Trophoblast cell (in vitro differentiated cells and primary cell): ENCODE measurements around the gene REC8.
A peak's percentile ranks its signal among the peaks of the same experiment; 100 is the strongest.
"Not testable (repeated sequence)": the region's sequence is repeated elsewhere in the genome, so short reads cannot be mapped to it uniquely, and the experiment has no call there.

Experiments
- DNase-seq, 2 donors: peaks; one replicate each; pipeline ENCODE4 v3.0.0-alpha.2; 2016
- H2AFZ ChIP-seq: 2 replicates; pipeline ENCODE4 v1.6.1; 2013; ENCODE audit warnings: low read length, moderate library complexity, mild to moderate bottlenecking; ENCODE audit not compliant: insufficient read depth, poor library complexity
- H2AK5ac ChIP-seq: 2 replicates; pipeline ENCODE4 v1.6.1; 2013; ENCODE audit warnings: mild to moderate bottlenecking, low read length
- H2BK120ac ChIP-seq: 2 replicates; pipeline ENCODE4 v1.6.1; 2013; ENCODE audit warnings: low read length, mild to moderate bottlenecking, moderate library complexity; ENCODE audit not compliant: insufficient read depth, poor library complexity
- H2BK12ac ChIP-seq: 2 replicates; pipeline ENCODE4 v1.6.1; 2013; ENCODE audit warnings: mild to moderate bottlenecking, low read length, moderate library complexity
- H2BK5ac ChIP-seq: 2 replicates; pipeline ENCODE4 v1.6.1; 2013; ENCODE audit warnings: low read length, low read depth, moderate library complexity, mild to moderate bottlenecking; ENCODE audit not compliant: poor library complexity
- H3K14ac ChIP-seq: 2 replicates; pipeline ENCODE4 v1.6.1; 2013; ENCODE audit warnings: mild to moderate bottlenecking, low read length
- H3K18ac ChIP-seq: 2 replicates; pipeline ENCODE4 v1.6.1; 2013; ENCODE audit warnings: mild to moderate bottlenecking, low read length
- H3K23ac ChIP-seq: 2 replicates; pipeline ENCODE4 v1.6.1; 2013; ENCODE audit warnings: low read length
- H3K27ac ChIP-seq: 2 replicates; pipeline ENCODE4 v1.5.1; 2013; ENCODE audit warnings: low read depth, mild to moderate bottlenecking, inconsistent platforms, low read length, moderate library complexity
- H3K27me3 ChIP-seq: 2 replicates; pipeline ENCODE4 v1.6.1; 2013; ENCODE audit warnings: inconsistent platforms, mild to moderate bottlenecking, low read length, moderate library complexity; ENCODE audit not compliant: insufficient read depth
- H3K36me3 ChIP-seq, 2 experiments: 1 replicate in 1 of 2; 2 replicates in 1 of 2; pipeline ENCODE4 v1.6.1; 2013; ENCODE audit warnings: low read length in 2 of 2, mild to moderate bottlenecking in 2 of 2, moderate library complexity in 1 of 2; ENCODE audit not compliant: insufficient read depth in 2 of 2, control insufficient read depth in 1 of 2
- H3K4ac ChIP-seq: 2 replicates; pipeline ENCODE4 v1.6.1; 2013; ENCODE audit warnings: low read depth, mild to moderate bottlenecking, low read length, moderate library complexity
- H3K4me1 ChIP-seq, 2 experiments: 1 replicate in 1 of 2; 2 replicates in 1 of 2; pipeline ENCODE4 v1.6.1; 2013; ENCODE audit warnings: low read length in 2 of 2, mild to moderate bottlenecking in 2 of 2, moderate library complexity in 1 of 2; ENCODE audit not compliant: insufficient read depth in 2 of 2, control insufficient read depth in 1 of 2
- H3K4me2 ChIP-seq: 2 replicates; pipeline ENCODE4 v1.6.1; 2013; ENCODE audit warnings: inconsistent platforms, mild to moderate bottlenecking, low read length, moderate library complexity
- H3K4me3 ChIP-seq: 2 replicates; pipeline ENCODE4 v1.5.1; 2013; ENCODE audit warnings: mild to moderate bottlenecking, low read depth, low read length, inconsistent platforms
- H3K79me1 ChIP-seq: one replicate; pipeline ENCODE4 v1.6.1; 2013; ENCODE audit warnings: low read length
- H3K79me2 ChIP-seq: 2 replicates; pipeline ENCODE4 v1.6.1; 2013; ENCODE audit warnings: low read length, mild to moderate bottlenecking; ENCODE audit not compliant: control insufficient read depth, insufficient read depth, poor library complexity
- H3K9ac ChIP-seq: 2 replicates; pipeline ENCODE4 v1.6.1; 2013; ENCODE audit warnings: mild to moderate bottlenecking, low read length
- H3K9me3 ChIP-seq: 2 replicates; pipeline ENCODE4 v1.6.1; 2013; ENCODE audit warnings: low read depth, mild to moderate bottlenecking, control low read depth, inconsistent platforms, low read length; ENCODE audit not compliant: insufficient read depth
- H4K12ac ChIP-seq: 2 replicates; pipeline ENCODE4 v1.6.1; 2013; ENCODE audit warnings: low read depth, mild to moderate bottlenecking, low read length, moderate library complexity
- H4K8ac ChIP-seq: 2 replicates; pipeline ENCODE4 v1.6.1; 2013; ENCODE audit warnings: low read depth, mild to moderate bottlenecking, low read length, moderate library complexity
- H4K91ac ChIP-seq: one replicate; pipeline ENCODE4 v1.6.1; 2013; ENCODE audit warnings: low read depth, mild to moderate bottlenecking, low read length, moderate library complexity
- WGBS: extraction: QIAGEN DNeasy Blood & Tissue Kit; methylation state at CpG from one replicate; pipeline ENCODE4 v1.1.7; 2013; ENCODE audit warnings: missing lambda C conversion rate; ENCODE audit not compliant: insufficient read length, insufficient coverage; ENCODE audit errors: extremely low coverage; 5-methylcytosine and 5-hydroxymethylcytosine counted together

Gene REC8

GRCh38 chr14:24219521-24219920 lies 47.6 kb downstream of the REC8 start:
- no peak overlapping the region for H3K9ac ChIP-seq
- H4K8ac ChIP-seq: no peak overlapping the region
- no peak overlapping the region for H2BK12ac ChIP-seq
- no peak overlapping the region for H2AK5ac ChIP-seq
- peaks cover 8 to 9% of the 10 kb centered on the region in 2 experiments for H3K36me3 ChIP-seq
- H3K4me3 ChIP-seq: no peak overlapping the region
- no peaks in the 10 kb centered on the region for H3K9me3 ChIP-seq
- no peak overlapping the region for H3K4ac ChIP-seq
- no peak overlapping the region for H2BK120ac ChIP-seq
- no peaks in the 10 kb centered on the region for H3K27me3 ChIP-seq
- no peak overlapping the region for H2BK5ac ChIP-seq
- WGBS: no CpG with 5 or more reads among the region's 3 CpGs
- H4K91ac ChIP-seq: no peak overlapping the region
- H3K4me1 ChIP-seq: no peaks in the 10 kb centered on the region
- no peak for DNase-seq
- H3K79me2 ChIP-seq: peaks cover 5% of the 10 kb centered on the region
- H3K14ac ChIP-seq: no peak overlapping the region
- H4K12ac ChIP-seq: no peak overlapping the region
- H3K27ac ChIP-seq: no peak overlapping the region
- no peak overlapping the region for H2AFZ ChIP-seq
- no peak overlapping the region for H3K23ac ChIP-seq
- peaks cover 3% of the 10 kb centered on the region for H3K79me1 ChIP-seq
- no peak overlapping the region for H3K4me2 ChIP-seq
- no peak overlapping the region for H3K18ac ChIP-seq

- not testable (repeated sequence) for H3K9ac ChIP-seq, H4K91ac ChIP-seq, H3K4me1 ChIP-seq, DNase-seq, H2BK120ac ChIP-seq, H3K9me3 ChIP-seq, H2BK12ac ChIP-seq, H3K27me3 ChIP-seq, H2AK5ac ChIP-seq, H4K12ac ChIP-seq, H2AFZ ChIP-seq, H4K8ac ChIP-seq, H3K79me1 ChIP-seq, H3K4me3 ChIP-seq, H2BK5ac ChIP-seq, H3K27ac ChIP-seq, H3K18ac ChIP-seq, H3K23ac ChIP-seq, H3K14ac ChIP-seq, H3K79me2 ChIP-seq, H3K4me2 ChIP-seq
- WGBS: no CpG with 5 or more reads among the region's 4 CpGs
- peaks cover 7 to 13% of the 10 kb centered on the region in 2 experiments for H3K36me3 ChIP-seq
- peak overlapping the region; percentile 89 for H3K4ac ChIP-seq
Measured at GRCh38 chr14:24222987-24223386, 51.1 kb downstream of the REC8 start.

- WGBS: no CpG with 5 or more reads among the region's 7 CpGs
Measured at GRCh38 chr14:24224618-24225071, 52.8 kb downstream of the REC8 start.

GRCh38 chr14:24226473-24226872 lies 54.6 kb downstream of the REC8 start:
- H3K27ac ChIP-seq: no peak overlapping the region
- H4K12ac ChIP-seq: no peak overlapping the region
- no peak overlapping the region for H3K14ac ChIP-seq
- H2AFZ ChIP-seq: no peak overlapping the region
- H3K9me3 ChIP-seq: no peaks in the 10 kb centered on the region
- no peak overlapping the region for H2AK5ac ChIP-seq
- no peaks in the 10 kb centered on the region for H3K27me3 ChIP-seq
- no peak overlapping the region for H3K18ac ChIP-seq
- peaks cover 12 to 14% of the 10 kb centered on the region in 2 experiments for H3K36me3 ChIP-seq
- H3K4me2 ChIP-seq: no peak overlapping the region
- peaks cover under 1% of the 10 kb centered on the region for H3K79me1 ChIP-seq
- H3K79me2 ChIP-seq: peaks cover 6% of the 10 kb centered on the region
- peaks cover 2 to 3% of the 10 kb centered on the region in 2 experiments for H3K4me1 ChIP-seq
- no peak for DNase-seq
- no peak overlapping the region for H3K23ac ChIP-seq
- no peak overlapping the region for H2BK120ac ChIP-seq
- H2BK12ac ChIP-seq: no peak overlapping the region
- no CpG with 5 or more reads among the region's 1 CpG for WGBS
- no peak overlapping the region for H3K9ac ChIP-seq
- no peak overlapping the region for H3K4me3 ChIP-seq
- H4K8ac ChIP-seq: no peak overlapping the region
- H3K4ac ChIP-seq: no peak overlapping the region
- H4K91ac ChIP-seq: no peak overlapping the region
- H2BK5ac ChIP-seq: no peak overlapping the region

More at GRCh38 chr14:24224618-24225071, 52.8 kb downstream of the REC8 start:
- no peak overlapping the region for H4K91ac ChIP-seq
- H4K8ac ChIP-seq: no peak overlapping the region
- H2AFZ ChIP-seq: no peak overlapping the region
- H3K4me2 ChIP-seq: no peak overlapping the region
- no peak overlapping the region for H3K23ac ChIP-seq
- no peak overlapping the region for H3K27ac ChIP-seq
- H3K4ac ChIP-seq: peak overlapping the region; percentile 62
- no peak overlapping the region for H2AK5ac ChIP-seq
- H2BK12ac ChIP-seq: no peak overlapping the region
- no peak overlapping the region for H3K9ac ChIP-seq
- no peak overlapping the region for H3K14ac ChIP-seq
- H4K12ac ChIP-seq: no peak overlapping the region
- no peak overlapping the region for H2BK120ac ChIP-seq
- no peak overlapping the region for H3K18ac ChIP-seq
- no peak for DNase-seq
- H3K9me3 ChIP-seq: no peaks in the 10 kb centered on the region
- no peaks in the 10 kb centered on the region for H3K79me1 ChIP-seq
- H3K36me3 ChIP-seq: peaks cover 10 to 16% of the 10 kb centered on the region in 2 experiments
- H3K4me3 ChIP-seq: no peak overlapping the region
- H3K4me1 ChIP-seq: no peaks in the 10 kb centered on the region
- peaks cover 1% of the 10 kb centered on the region for H3K79me2 ChIP-seq
- H3K27me3 ChIP-seq: no peaks in the 10 kb centered on the region
- no peak overlapping the region for H2BK5ac ChIP-seq
